ENCODE measurements around the gene VPS13C.

DNA sequence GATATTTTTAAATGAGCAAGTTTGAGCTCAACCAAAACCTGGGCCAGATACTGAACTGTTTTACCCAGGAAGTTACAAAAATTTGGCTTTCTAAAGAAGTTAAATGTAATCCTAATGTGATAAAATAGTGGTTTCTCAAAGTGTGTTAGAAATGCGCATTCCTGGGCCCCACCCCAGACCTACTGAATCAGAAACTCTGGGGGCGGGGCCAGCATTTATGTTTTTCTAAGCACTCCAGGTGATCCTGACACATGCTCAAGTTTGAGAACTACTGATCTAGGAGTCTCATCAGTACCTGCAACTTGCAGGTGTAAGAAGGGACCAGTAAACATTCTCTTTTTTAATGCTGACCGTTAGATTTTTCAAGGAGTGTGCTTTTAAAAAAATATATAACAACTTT lies 190.6 kb downstream of the VPS13C start:
- TF ChIP-seq CTCF (conservative IDR thresholded peaks at IDR 0.05) (no peak), EZH2 (IDR thresholded peaks at IDR 0.05; ENCODE audit: low read depth) (no peak)
